IPS-20b (cell line): ENCODE data around the gene OTC.

ENCODE experiments used
- H3K27ac ChIP-seq: one replicate; pipeline ENCODE4 v1.5.1; 2013; ENCODE audit warnings: low read length
- H3K27me3 ChIP-seq: 2 replicates; pipeline ENCODE4 v1.6.1; 2013; ENCODE audit warnings: mild to moderate bottlenecking, low read length, inconsistent platforms; ENCODE audit not compliant: insufficient read depth
- H3K36me3 ChIP-seq: 2 replicates; pipeline ENCODE4 v1.6.1; 2013; ENCODE audit warnings: low read depth, mild to moderate bottlenecking, inconsistent platforms, low read length, moderate library complexity; ENCODE audit not compliant: insufficient read depth
- H3K4me1 ChIP-seq: 2 replicates; pipeline ENCODE4 v1.6.1; 2013; ENCODE audit warnings: mild to moderate bottlenecking, control low read depth, inconsistent platforms, low read length, moderate library complexity; ENCODE audit not compliant: insufficient read depth
- H3K4me3 ChIP-seq: 2 replicates; pipeline ENCODE4 v1.5.1; 2013; ENCODE audit warnings: mild to moderate bottlenecking, low read length, inconsistent platforms
- H3K9ac ChIP-seq: 2 replicates; pipeline ENCODE4 v1.6.1; 2013; ENCODE audit warnings: low read depth, mild to moderate bottlenecking, inconsistent platforms, low read length, moderate library complexity
- H3K9me3 ChIP-seq: 2 replicates; pipeline ENCODE4 v1.6.1; 2013; ENCODE audit warnings: mild to moderate bottlenecking, low read depth, low read length, inconsistent platforms; ENCODE audit not compliant: insufficient read depth

OTC gene

GRCh38 chrX:38409289-38409688 lies 56.9 kb downstream of the OTC start:
- Histone ChIP-seq H3K4me1 (no peaks in the 10 kb centered on the region), H3K27ac (no peak overlapping the region), H3K9me3 (no peaks in the 10 kb centered on the region), H3K27me3 (no peaks in the 10 kb centered on the region), H3K36me3 (no peaks in the 10 kb centered on the region), H3K9ac (no peak overlapping the region), H3K4me3 (no peak overlapping the region)

- no peak overlapping the region for H3K9ac ChIP-seq
- H3K36me3 ChIP-seq, result no peaks in the 10 kb centered on the region
- no peaks in the 10 kb centered on the region for H3K4me1 ChIP-seq
- no peak overlapping the region for H3K27ac ChIP-seq
- H3K4me3 ChIP-seq, result no peak overlapping the region
- H3K9me3 ChIP-seq, result no peaks in the 10 kb centered on the region
- no peaks in the 10 kb centered on the region for H3K27me3 ChIP-seq
These were observed 74.4 kb downstream of the OTC start for GRCh38 chrX:38426785-38427184.

- H3K27ac ChIP-seq, result no peak overlapping the region
- no peaks in the 10 kb centered on the region for H3K36me3 ChIP-seq
- no peaks in the 10 kb centered on the region for H3K9me3 ChIP-seq
- H3K27me3 ChIP-seq, result no peaks in the 10 kb centered on the region
- no peak overlapping the region for H3K9ac ChIP-seq
- H3K4me1 ChIP-seq, result no peaks in the 10 kb centered on the region
- no peak overlapping the region for H3K4me3 ChIP-seq
These were observed 79.1 kb downstream of the OTC start for GRCh38 chrX:38431525-38431924.

- H3K4me3 ChIP-seq, result no peak overlapping the region
- no peaks in the 10 kb centered on the region for H3K9me3 ChIP-seq
- H3K9ac ChIP-seq, result no peak overlapping the region
- no peaks in the 10 kb centered on the region for H3K27me3 ChIP-seq
- H3K36me3 ChIP-seq, result no peaks in the 10 kb centered on the region
- no peak overlapping the region for H3K27ac ChIP-seq
- H3K4me1 ChIP-seq, result no peaks in the 10 kb centered on the region
These were observed 82.7 kb downstream of the OTC start for GRCh38 chrX:38435130-38435529.

- H3K27ac ChIP-seq, result no peak overlapping the region
- no peaks in the 10 kb centered on the region for H3K27me3 ChIP-seq
- no peak overlapping the region for H3K4me3 ChIP-seq
- H3K9ac ChIP-seq, result no peak overlapping the region
- H3K36me3 ChIP-seq, result no peaks in the 10 kb centered on the region
- H3K9me3 ChIP-seq, result no peaks in the 10 kb centered on the region
- no peaks in the 10 kb centered on the region for H3K4me1 ChIP-seq
These were observed 84.7 kb downstream of the OTC start for GRCh38 chrX:38437093-38437492.

- H3K9me3 ChIP-seq, result no peaks in the 10 kb centered on the region
These were observed 85.9 kb downstream of the OTC start for GRCh38 chrX:38438321-38438720.

GRCh38 chrX:38452603-38453002 lies 100.2 kb downstream of the OTC start:
- Histone ChIP-seq H3K9me3 (no peaks in the 10 kb centered on the region), H3K27ac (no peak overlapping the region), H3K36me3 (no peaks in the 10 kb centered on the region), H3K9ac (no peak overlapping the region), H3K4me1 (no peaks in the 10 kb centered on the region), H3K27me3 (no peaks in the 10 kb centered on the region), H3K4me3 (no peak overlapping the region)

More at GRCh38 chrX:38438321-38438720, 85.9 kb downstream of the OTC start:
- no peaks in the 10 kb centered on the region for H3K36me3 ChIP-seq
- no peaks in the 10 kb centered on the region for H3K27me3 ChIP-seq
- no peak overlapping the region for H3K27ac ChIP-seq
- H3K4me1 ChIP-seq, result no peaks in the 10 kb centered on the region
- no peak overlapping the region for H3K4me3 ChIP-seq
- no peak overlapping the region for H3K9ac ChIP-seq

- Histone ChIP-seq H3K4me3 (no peak overlapping the region), H3K27ac (no peak overlapping the region), H3K36me3 (no peaks in the 10 kb centered on the region), H3K9ac (no peak overlapping the region), H3K4me1 (no peaks in the 10 kb centered on the region), H3K27me3 (no peaks in the 10 kb centered on the region), H3K9me3 (no peaks in the 10 kb centered on the region; the same call in 1 of the 2 replicates)
These were observed 105.7 kb downstream of the OTC start for GRCh38 chrX:38458071-38458470.

GRCh38 chrX:38462257-38462656 lies 109.9 kb downstream of the OTC start:
- no peak overlapping the region for H3K27ac ChIP-seq

GRCh38 chrX:38465686-38466085 lies 113.3 kb downstream of the OTC start:
- no peaks in the 10 kb centered on the region for H3K27me3 ChIP-seq
- no peak overlapping the region for H3K9ac ChIP-seq
- H3K36me3 ChIP-seq, result no peaks in the 10 kb centered on the region
- no peak overlapping the region for H3K27ac ChIP-seq
- H3K9me3 ChIP-seq, result no peaks in the 10 kb centered on the region; the same call in 1 of the 2 replicates
- H3K4me1 ChIP-seq, result no peaks in the 10 kb centered on the region
- H3K4me3 ChIP-seq, result no peak overlapping the region

More at GRCh38 chrX:38462257-38462656, 109.9 kb downstream of the OTC start:
- no peaks in the 10 kb centered on the region; the same call in 1 of the 2 replicates for H3K9me3 ChIP-seq
- no peak overlapping the region for H3K4me3 ChIP-seq
- no peaks in the 10 kb centered on the region for H3K4me1 ChIP-seq
- no peaks in the 10 kb centered on the region for H3K36me3 ChIP-seq
- H3K9ac ChIP-seq, result no peak overlapping the region
- H3K27me3 ChIP-seq, result no peaks in the 10 kb centered on the region

- Histone ChIP-seq H3K36me3 (no peaks in the 10 kb centered on the region), H3K4me1 (no peaks in the 10 kb centered on the region), H3K27me3 (no peaks in the 10 kb centered on the region), H3K27ac (no peak overlapping the region), H3K4me3 (no peak overlapping the region), H3K9ac (no peak overlapping the region), H3K9me3 (no peaks in the 10 kb centered on the region)
These were observed 116.3 kb downstream of the OTC start for GRCh38 chrX:38468563-38469157.
